Myocyte (in vitro differentiated cells): ENCODE measurements around the gene SLC4A3. TPM values are rescaled to one million over a fixed set of nuclear protein-coding genes. Genes with fewer than 3 reads are reported as not detected.
A peak's percentile ranks its signal among the peaks of the same experiment; 100 is the strongest.

ENCODE experiments used
- DNase-seq: peaks from one replicate; pipeline ENCODE4 v3.0.0-alpha.2; 2012; ENCODE audit warnings: low read depth
- polyA plus RNA-seq: library from polyadenylated mRNA; unstranded; fragments of >200 nt; gene quantifications from one replicate; pipeline ENCODE4 v1.2.1, GENCODE V29; 2012; ENCODE audit warnings: missing spikeins
- total RNA-seq: library from RNA; depleted of rRNA; stranded (reverse); fragments of >200 nt; gene quantifications from 2 replicates; pipeline ENCODE4 v1.2.3, GENCODE V29; 2014

SLC4A3 gene
- total RNA-seq, result 4.3 and 7.0 TPM in 2 replicates
- polyA plus RNA-seq, result 9.1 TPM

- DNase-seq, result no peak
Observed at GRCh38 chr2:219627103-219628100, at the start of gene SLC4A3. SLC4A3 (plus strand) TSS chr2:219627630; CDS start chr2:219627993, 363 bp downstream.

- peak; percentile 20 for DNase-seq
Observed at GRCh38 chr2:219578811-219579613, 48.4 kb upstream of the SLC4A3 start.

- no peak for DNase-seq
Observed at GRCh38 chr2:219581346-219581745, 46.1 kb upstream of the SLC4A3 start.

GRCh38 chr2:219591091-219591490 is 36.3 kb upstream of the SLC4A3 start:
- DNase-seq, result no peak

GRCh38 chr2:219592736-219593135 is 34.7 kb upstream of the SLC4A3 start:
- DNase-seq, result no peak

- DNase-seq, result no peak
Observed at GRCh38 chr2:219593154-219593553, 34.3 kb upstream of the SLC4A3 start.

GRCh38 chr2:219595256-219595655 is 32.2 kb upstream of the SLC4A3 start:
- DNase-seq, result no peak

GRCh38 chr2:219596954-219597551 is 30.4 kb upstream of the SLC4A3 start:
- peak; percentile 48 for DNase-seq

- peak; percentile 99 for DNase-seq
Observed at GRCh38 chr2:219597552-219598307, 29.7 kb upstream of the SLC4A3 start, which contains the start of gene STK11IP. STK11IP (plus strand) TSS chr2:219597857; CDS start chr2:219598120, 263 bp downstream.

GRCh38 chr2:219598308-219599078 is 28.9 kb upstream of the SLC4A3 start:
- no peak for DNase-seq

- no peak for DNase-seq
Observed at GRCh38 chr2:219603771-219604170, 23.7 kb upstream of the SLC4A3 start.

- no peak for DNase-seq
Observed at GRCh38 chr2:219605607-219605954, 21.8 kb upstream of the SLC4A3 start.

GRCh38 chr2:219607931-219608330 is 19.5 kb upstream of the SLC4A3 start:
- no peak for DNase-seq

- no peak for DNase-seq
Observed at GRCh38 chr2:219608399-219608964, 18.9 kb upstream of the SLC4A3 start.

GRCh38 chr2:219609149-219609750 is 18.2 kb upstream of the SLC4A3 start:
- no peak for DNase-seq

GRCh38 chr2:219611306-219611705 is 16.1 kb upstream of the SLC4A3 start:
- DNase-seq, result peak; percentile 15

GRCh38 chr2:219611866-219612576 is 15.4 kb upstream of the SLC4A3 start:
- DNase-seq, result peak; percentile 81

GRCh38 chr2:219612577-219613286 is 14.7 kb upstream of the SLC4A3 start:
- no peak for DNase-seq
